Subcutaneous adipose tissue (tissue), 4 donors: ENCODE measurements around the gene MYCBP2. TPM values are rescaled to one million over a fixed set of nuclear protein-coding genes. Genes with fewer than 3 reads are reported as not detected.

Experiments
- CTCF ChIP-seq: fragments of 450-650 bp; IDR thresholded peaks from one replicate; pipeline ENCODE4 v1.5.1; 2016; ENCODE audit warnings: low read depth, mild to moderate bottlenecking, control low read depth, antibody characterized with exemption, moderate library complexity
- total RNA-seq, 4 donors: library from RNA; depleted of rRNA; stranded (reverse); fragments of >200 nt; gene quantifications; one replicate each; pipeline ENCODE4 v1.1.0, GENCODE V29; 2016

The MYCBP2 gene
- total RNA-seq, 4 donors from 2014 or later: 316 to 377 (median 343) TPM

DNA sequence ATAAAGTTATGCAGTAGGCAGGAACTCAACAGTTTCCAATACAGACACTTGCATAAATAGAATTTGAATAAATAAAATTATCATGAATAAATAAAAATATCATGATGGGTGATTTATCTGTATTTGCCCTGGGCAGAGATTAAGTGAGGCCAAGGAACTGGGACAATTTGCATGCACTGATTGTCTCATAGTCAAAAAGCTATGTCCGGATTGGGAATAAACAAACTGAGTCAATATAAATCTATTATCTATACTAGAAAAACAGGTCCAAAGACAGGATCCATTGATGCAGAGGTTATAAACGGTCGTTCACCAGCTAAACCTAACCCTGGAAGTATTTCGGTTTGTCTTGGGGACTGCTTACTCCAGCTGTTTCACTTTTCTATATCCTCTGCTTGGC lies 273.7 kb downstream of the MYCBP2 start:
- TF ChIP-seq CTCF: no peak

GRCh38 chr13:77048681-77049080 lies 278.2 kb downstream of the MYCBP2 start:
- TF ChIP-seq CTCF: no peak

- no peak for TF ChIP-seq CTCF
These were observed 279.1 kb downstream of the MYCBP2 start for GRCh38 chr13:77047649-77048343.

DNA sequence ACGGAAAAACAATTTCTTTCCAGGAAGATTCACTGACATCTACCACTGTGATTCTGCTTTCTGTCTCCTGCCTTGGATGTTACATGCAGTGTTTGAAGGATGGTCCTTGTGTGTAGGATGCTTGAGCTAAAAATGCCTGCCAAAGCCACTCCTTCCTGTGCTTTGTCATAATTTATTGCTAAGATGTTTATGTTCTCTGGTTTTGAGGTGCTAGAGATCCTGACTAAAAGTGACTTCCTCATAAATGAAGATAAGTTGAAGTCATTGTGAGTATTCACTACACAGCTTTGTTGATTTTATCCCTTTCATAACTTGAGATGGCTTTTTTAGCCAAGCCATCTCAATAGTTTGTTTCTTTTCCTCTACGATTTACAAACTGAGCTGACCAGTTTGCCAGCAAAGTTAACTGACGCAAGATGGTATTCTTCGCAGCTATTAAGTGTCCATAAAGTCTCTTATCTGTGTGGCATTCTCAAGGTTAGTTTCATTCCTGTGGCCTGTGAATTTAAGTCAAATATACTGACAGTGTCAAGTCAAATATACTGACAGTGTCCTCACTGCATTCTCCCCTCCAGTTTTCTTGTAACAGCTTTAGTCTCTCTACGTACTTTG lies 284.2 kb downstream of the MYCBP2 start:
- TF ChIP-seq CTCF: no peak

DNA sequence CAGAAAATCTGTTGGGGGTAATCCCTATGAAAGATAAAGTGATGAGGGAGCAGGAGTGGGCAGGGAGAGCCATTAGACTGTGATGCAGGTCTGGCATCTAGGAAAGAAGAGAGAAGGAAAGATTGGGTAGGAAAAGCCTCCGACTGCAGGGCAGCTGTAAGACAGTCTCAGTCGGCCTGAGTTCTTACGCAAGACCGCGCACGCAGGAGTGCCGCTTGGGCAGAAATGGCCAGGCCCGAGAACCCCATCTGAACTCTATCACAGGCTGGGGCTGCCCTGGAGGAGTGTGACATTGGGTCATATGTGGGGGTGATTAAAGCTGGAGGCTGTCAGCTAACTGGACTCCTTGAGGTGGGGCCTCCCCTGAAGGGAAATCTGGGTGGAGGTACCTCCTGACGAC lies 286.1 kb downstream of the MYCBP2 start:
- no peak for TF ChIP-seq CTCF

GRCh38 chr13:77040076-77040475 lies 286.8 kb downstream of the MYCBP2 start:
- no peak for TF ChIP-seq CTCF

GRCh38 chr13:77038907-77039480 lies 287.9 kb downstream of the MYCBP2 start:
- TF ChIP-seq CTCF: no peak
